HEK293 (cell line): ENCODE data around the gene ETFBKMT.
A peak's percentile ranks its signal among the peaks of the same experiment; 100 is the strongest.
"Not testable (repeated sequence)": the region's sequence is repeated elsewhere in the genome, so short reads cannot be mapped to it uniquely, and the experiment has no call there.

ENCODE experiments used
- CTCF ChIA-PET: fragments of 350-600 bp; formaldehyde crosslinking; extraction: SDS; loops from one replicate; lab custom pipeline; 2021; ENCODE audit warnings: antibody characterized with exemption; lab: Yijun Ruan, JAX
- POLR2A ChIA-PET: fragments of 300-600 bp; formaldehyde crosslinking; extraction: SDS; loops from one replicate; lab custom pipeline; 2020; ENCODE audit warnings: antibody characterized with exemption, inconsistent platforms; lab: Yijun Ruan, JAX
- H3K27ac ChIP-seq: fragments of 200-500 bp; sonication (Bioruptor generic); 2 replicates; pipeline ENCODE4 v1.5.1; 2014; ENCODE audit warnings: low read depth, low read length, control low read depth, inconsistent platforms; ENCODE audit errors: extremely low read depth
- H3K36me3 ChIP-seq, 2 experiments: fragments of 200-500 bp in 1 of 2; sonication (Bioruptor generic) in 1 of 2; 1 replicate in 1 of 2; 2 replicates in 1 of 2; pipeline ENCODE4 v1.5.1; 2014 to 2017; ENCODE audit warnings: inconsistent platforms in 2 of 2, low read length in 2 of 2; ENCODE audit not compliant: control insufficient read depth in 2 of 2, insufficient read depth in 1 of 2
- H3K4me1 ChIP-seq: fragments of 200-500 bp; sonication (Bioruptor generic); 2 replicates; pipeline ENCODE4 v1.5.1; 2014; ENCODE audit warnings: mild to moderate bottlenecking, low read length, inconsistent platforms; ENCODE audit not compliant: control insufficient read depth, insufficient read depth
- H3K4me3 ChIP-seq: 2 replicates; pipeline ENCODE4 v1.5.1; 2011; ENCODE audit warnings: low read depth, mild to moderate bottlenecking, control low read depth, low read length, moderate library complexity
- H3K9me3 ChIP-seq: fragments of 200-500 bp; sonication (Bioruptor generic); 2 replicates; pipeline ENCODE4 v1.5.1; 2014; ENCODE audit warnings: low read depth, low read length, inconsistent platforms; ENCODE audit not compliant: control insufficient read depth, insufficient read depth
- KLF8 ChIP-seq: fragments of 450-650 bp; formaldehyde crosslinking; IDR thresholded peaks from 2 replicates; pipeline ENCODE4 v1.5.1; 2016; ENCODE audit warnings: missing biosample characterization, missing genetic modification characterization
- SALL2 ChIP-seq: fragments of 450-650 bp; formaldehyde crosslinking; IDR thresholded peaks from 2 replicates; pipeline ENCODE4 v1.5.0; 2017; ENCODE audit warnings: missing biosample characterization, mild to moderate bottlenecking, missing genetic modification characterization, borderline replicate concordance
- SCRT2 ChIP-seq: fragments of 450-650 bp; formaldehyde crosslinking; IDR thresholded peaks from 2 replicates; pipeline ENCODE4 v1.5.1; 2016; ENCODE audit warnings: missing biosample characterization, missing genetic modification characterization
- SETDB1 ChIP-seq: IDR thresholded peaks from one replicate; pipeline ENCODE4 v1.6.1; 2017; ENCODE audit warnings: mild to moderate bottlenecking, low read length, moderate library complexity, mixed read lengths; ENCODE audit not compliant: insufficient read length
- SP2 ChIP-seq: fragments of 450-650 bp; formaldehyde crosslinking; IDR thresholded peaks from 2 replicates; pipeline ENCODE4 v1.5.1; 2016; ENCODE audit warnings: missing biosample characterization, missing genetic modification characterization
- WT1 ChIP-seq: fragments of 450-650 bp; formaldehyde crosslinking; IDR thresholded peaks from 2 replicates; pipeline ENCODE4 v1.5.1; 2016; ENCODE audit warnings: missing biosample characterization, missing genetic modification characterization
- ZBTB8A ChIP-seq: fragments of 450-650 bp; formaldehyde crosslinking; IDR thresholded peaks from 2 replicates; pipeline ENCODE4 v1.5.1; 2016; ENCODE audit warnings: missing biosample characterization, missing genetic modification characterization
- ZEB2 ChIP-seq: fragments of 450-650 bp; formaldehyde crosslinking; IDR thresholded peaks from 2 replicates; pipeline ENCODE4 v1.5.1; 2016; ENCODE audit warnings: missing biosample characterization, missing genetic modification characterization
- ZFP69B ChIP-seq: fragments of 450-650 bp; formaldehyde crosslinking; IDR thresholded peaks from 2 replicates; pipeline ENCODE4 v1.5.1; 2016; ENCODE audit warnings: missing biosample characterization, missing genetic modification characterization
- ZNF302 ChIP-seq: fragments of 450-650 bp; formaldehyde crosslinking; IDR thresholded peaks from 2 replicates; pipeline ENCODE4 v1.5.1; 2016; ENCODE audit warnings: missing biosample characterization, missing genetic modification characterization, low read depth
- ZNF426 ChIP-seq: fragments of 450-650 bp; formaldehyde crosslinking; IDR thresholded peaks from 2 replicates; pipeline ENCODE4 v1.5.1; 2017; ENCODE audit warnings: missing biosample characterization, missing genetic modification characterization, mild to moderate bottlenecking, inconsistent platforms, moderate library complexity
- ZNF473 ChIP-seq: fragments of 450-650 bp; formaldehyde crosslinking; IDR thresholded peaks from 2 replicates; pipeline ENCODE4 v1.5.1; 2017; ENCODE audit warnings: missing biosample characterization, missing genetic modification characterization
- ZNF521 ChIP-seq: fragments of 450-650 bp; formaldehyde crosslinking; IDR thresholded peaks from 2 replicates; pipeline ENCODE4 v1.5.1; 2017; ENCODE audit warnings: missing biosample characterization, mild to moderate bottlenecking, missing genetic modification characterization
- ZNF561 ChIP-seq: fragments of 450-650 bp; IDR thresholded peaks from 2 replicates; pipeline ENCODE4 v1.5.1; 2018; ENCODE audit warnings: missing biosample characterization, missing genetic modification characterization, borderline replicate concordance
- ZNF610 ChIP-seq: fragments of 450-650 bp; formaldehyde crosslinking; IDR thresholded peaks from 2 replicates; pipeline ENCODE4 v1.5.1; 2016; ENCODE audit warnings: missing biosample characterization, missing genetic modification characterization, borderline replicate concordance
- ZNF621 ChIP-seq: fragments of 450-650 bp; formaldehyde crosslinking; IDR thresholded peaks from 2 replicates; pipeline ENCODE4 v1.5.1; 2017; ENCODE audit warnings: missing biosample characterization, missing genetic modification characterization
- ZNF664 ChIP-seq: fragments of 450-650 bp; formaldehyde crosslinking; IDR thresholded peaks from 2 replicates; pipeline ENCODE4 v1.5.1; 2016; ENCODE audit warnings: missing biosample characterization, missing genetic modification characterization
- ZNF76 ChIP-seq: fragments of 450-650 bp; formaldehyde crosslinking; IDR thresholded peaks from 2 replicates; pipeline ENCODE4; 2016; ENCODE audit warnings: low read depth, missing biosample characterization, missing genetic modification characterization, borderline replicate concordance
- TF ChIP-seq, protein P1 (sequence below): fragments of 450-650 bp; formaldehyde crosslinking; IDR thresholded peaks from 2 replicates; pipeline ENCODE4 v1.5.1; 2016; ENCODE audit warnings: missing biosample characterization, missing genetic modification characterization, borderline replicate concordance
- TF ChIP-seq, protein P2 (sequence below): fragments of 450-650 bp; formaldehyde crosslinking; IDR thresholded peaks from 2 replicates; pipeline ENCODE4 v1.5.1; 2016; ENCODE audit warnings: missing biosample characterization, missing genetic modification characterization
- TF ChIP-seq, protein P3 (sequence below): fragments of 450-650 bp; formaldehyde crosslinking; IDR thresholded peaks from 2 replicates; pipeline ENCODE4 v1.5.1; 2016; ENCODE audit warnings: missing biosample characterization, missing genetic modification characterization

Gene ETFBKMT

DNA sequence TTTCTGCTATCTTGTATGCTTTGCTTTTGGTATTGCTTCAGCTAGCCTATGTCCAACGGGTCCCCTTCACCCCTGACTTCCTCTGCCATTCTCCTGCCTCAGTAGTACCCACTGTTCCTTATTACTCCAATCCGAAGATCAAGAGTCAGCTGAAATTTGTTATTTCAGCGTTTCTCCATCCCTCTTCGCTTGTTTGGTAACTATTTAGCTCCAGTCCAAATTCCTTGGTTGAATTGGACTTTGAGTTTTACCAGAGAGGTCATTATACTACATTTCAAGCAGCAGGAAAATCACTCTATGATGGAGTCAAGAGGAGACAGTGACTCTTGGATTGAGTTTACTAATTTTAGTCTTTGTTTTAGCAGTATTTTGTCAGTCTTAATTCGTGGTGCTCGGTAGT, 4.5 kb downstream of the ETFBKMT start:
- Histone ChIP-seq H3K27ac (no peak overlapping the region), H3K4me3 (no peak overlapping the region), H3K4me1 (no peaks in the 10 kb centered on the region), H3K36me3 (no peaks in the 10 kb centered on the region), H3K9me3 (no peaks in the 10 kb centered on the region)
- ChIA-PET POLR2A (no interaction called here), CTCF (no interaction called here)
- no peak for TF ChIP-seq ZBTB8A (tag by site-specific recombination)
- TF ChIP-seq ZNF426 (tag by site-specific recombination): no peak
- no peak for TF ChIP-seq KLF8 (tag by site-specific recombination)
- no peak for TF ChIP-seq ZNF610 (tag by site-specific recombination)
- TF ChIP-seq ZFP69B: no peak

DNA sequence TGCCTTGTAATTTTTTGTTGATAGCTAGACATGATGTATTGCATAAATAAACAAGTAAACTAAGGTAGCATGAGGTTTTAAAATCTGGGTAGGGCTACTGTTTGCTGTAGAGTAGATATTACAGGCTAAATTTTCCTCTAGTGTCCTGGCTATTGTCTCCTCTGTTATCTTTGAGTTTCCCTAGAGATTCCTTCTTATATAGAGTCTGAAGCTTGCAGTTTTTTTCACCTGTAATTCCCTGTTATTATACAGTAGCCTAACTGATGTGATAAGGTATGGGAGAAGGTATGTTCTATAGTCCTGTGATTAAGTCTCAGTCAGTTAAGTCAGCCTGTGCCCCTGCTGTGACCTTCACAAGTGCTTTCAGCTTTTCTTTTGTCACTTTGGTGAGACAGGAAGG, 9.5 kb downstream of the ETFBKMT start:
- no peaks in the 10 kb centered on the region for H3K4me1 ChIP-seq
- no peak overlapping the region for H3K4me3 ChIP-seq
- ChIA-PET POLR2A (no interaction called here), CTCF (interaction anchor here (0.6 to 1.7 kb wide), 5 partner anchors 9 to 416 kb away, joined by 3 to 6 read pairs (median 4); no protein-coding TSS in a partner anchor)
- TF ChIP-seq SALL2 (tag by site-specific recombination) (no peak), ZNF521 (tag by site-specific recombination) (no peak), SETDB1 (peak; percentile 79)
- H3K27ac ChIP-seq: no peak overlapping the region
- H3K9me3 ChIP-seq: no peaks in the 10 kb centered on the region
- H3K36me3 ChIP-seq: no peaks in the 10 kb centered on the region

DNA sequence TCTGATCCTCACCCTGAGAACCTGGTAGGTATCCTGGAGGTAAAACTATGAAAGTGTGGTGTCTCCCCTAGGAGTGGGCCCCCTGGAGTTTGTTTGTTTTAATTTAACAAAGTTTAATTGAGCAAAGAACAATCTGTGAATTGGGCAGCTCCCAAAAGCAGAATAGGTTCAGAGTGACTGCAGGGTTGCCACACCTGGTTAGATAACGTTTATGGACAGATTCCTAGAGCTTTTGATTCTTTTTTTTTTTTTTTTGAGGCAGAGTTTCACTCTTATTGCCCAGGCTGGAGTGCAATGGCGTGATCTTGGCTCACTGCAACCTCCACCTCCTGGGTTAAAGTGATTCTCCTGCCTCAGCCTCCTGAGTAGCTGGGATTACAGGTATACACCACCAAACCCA, 10.1 kb downstream of the ETFBKMT start:
- POLR2A ChIA-PET, H3K27ac ChIP-seq, H3K9me3 ChIP-seq, H3K4me3 ChIP-seq, H3K36me3 ChIP-seq, H3K4me1 ChIP-seq: not testable (repeated sequence)
- CTCF ChIA-PET: interaction anchor here (1.2 to 1.7 kb wide), 4 partner anchors 12 to 416 kb away, joined by 3 to 6 read pairs (median 4); no protein-coding TSS in a partner anchor

DNA sequence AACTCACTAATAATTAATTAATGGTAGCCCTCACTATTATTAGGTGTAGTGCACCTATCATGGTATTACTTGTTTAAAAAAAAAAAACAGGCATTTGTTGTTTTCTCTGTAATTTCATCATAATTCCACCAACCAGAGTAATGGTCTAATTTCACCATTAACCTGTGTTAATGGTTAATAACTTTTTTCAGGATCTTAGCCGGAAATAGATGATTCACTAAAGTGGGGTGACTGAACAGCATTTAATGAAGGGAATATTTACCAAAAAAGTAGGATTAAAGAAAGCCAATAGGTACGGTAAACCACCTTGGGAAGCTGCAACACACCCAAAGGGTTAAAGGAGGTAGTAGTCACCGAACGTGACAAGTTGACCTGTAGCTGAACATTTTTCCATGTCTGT, 13.0 kb downstream of the ETFBKMT start:
- Histone ChIP-seq H3K27ac (no peak overlapping the region), H3K36me3 (no peaks in the 10 kb centered on the region; a peak in 1 of 3 replicates), H3K4me3 (no peak overlapping the region), H3K4me1 (no peaks in the 10 kb centered on the region), H3K9me3 (no peaks in the 10 kb centered on the region)
- ChIA-PET POLR2A (no interaction called here), CTCF (no interaction called here)
- no peak for TF ChIP-seq SP2 (tag by site-specific recombination)
- no peak for TF ChIP-seq ZNF664 (tag by site-specific recombination)
- no peak for TF ChIP-seq ZNF302
- TF ChIP-seq, protein P1, sequence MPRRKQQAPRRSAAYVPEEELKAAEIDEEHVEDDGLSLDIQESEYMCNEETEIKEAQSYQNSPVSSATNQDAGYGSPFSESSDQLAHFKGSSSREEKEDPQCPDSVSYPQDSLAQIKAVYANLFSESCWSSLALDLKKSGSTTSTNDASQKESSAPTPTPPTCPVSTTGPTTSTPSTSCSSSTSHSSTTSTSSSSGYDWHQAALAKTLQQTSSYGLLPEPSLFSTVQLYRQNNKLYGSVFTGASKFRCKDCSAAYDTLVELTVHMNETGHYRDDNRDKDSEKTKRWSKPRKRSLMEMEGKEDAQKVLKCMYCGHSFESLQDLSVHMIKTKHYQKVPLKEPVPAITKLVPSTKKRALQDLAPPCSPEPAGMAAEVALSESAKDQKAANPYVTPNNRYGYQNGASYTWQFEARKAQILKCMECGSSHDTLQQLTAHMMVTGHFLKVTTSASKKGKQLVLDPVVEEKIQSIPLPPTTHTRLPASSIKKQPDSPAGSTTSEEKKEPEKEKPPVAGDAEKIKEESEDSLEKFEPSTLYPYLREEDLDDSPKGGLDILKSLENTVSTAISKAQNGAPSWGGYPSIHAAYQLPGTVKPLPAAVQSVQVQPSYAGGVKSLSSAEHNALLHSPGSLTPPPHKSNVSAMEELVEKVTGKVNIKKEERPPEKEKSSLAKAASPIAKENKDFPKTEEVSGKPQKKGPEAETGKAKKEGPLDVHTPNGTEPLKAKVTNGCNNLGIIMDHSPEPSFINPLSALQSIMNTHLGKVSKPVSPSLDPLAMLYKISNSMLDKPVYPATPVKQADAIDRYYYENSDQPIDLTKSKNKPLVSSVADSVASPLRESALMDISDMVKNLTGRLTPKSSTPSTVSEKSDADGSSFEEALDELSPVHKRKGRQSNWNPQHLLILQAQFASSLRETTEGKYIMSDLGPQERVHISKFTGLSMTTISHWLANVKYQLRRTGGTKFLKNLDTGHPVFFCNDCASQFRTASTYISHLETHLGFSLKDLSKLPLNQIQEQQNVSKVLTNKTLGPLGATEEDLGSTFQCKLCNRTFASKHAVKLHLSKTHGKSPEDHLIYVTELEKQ (tag by site-specific recombination): no peak
- no peak for TF ChIP-seq ZNF621
- TF ChIP-seq, protein P2, sequence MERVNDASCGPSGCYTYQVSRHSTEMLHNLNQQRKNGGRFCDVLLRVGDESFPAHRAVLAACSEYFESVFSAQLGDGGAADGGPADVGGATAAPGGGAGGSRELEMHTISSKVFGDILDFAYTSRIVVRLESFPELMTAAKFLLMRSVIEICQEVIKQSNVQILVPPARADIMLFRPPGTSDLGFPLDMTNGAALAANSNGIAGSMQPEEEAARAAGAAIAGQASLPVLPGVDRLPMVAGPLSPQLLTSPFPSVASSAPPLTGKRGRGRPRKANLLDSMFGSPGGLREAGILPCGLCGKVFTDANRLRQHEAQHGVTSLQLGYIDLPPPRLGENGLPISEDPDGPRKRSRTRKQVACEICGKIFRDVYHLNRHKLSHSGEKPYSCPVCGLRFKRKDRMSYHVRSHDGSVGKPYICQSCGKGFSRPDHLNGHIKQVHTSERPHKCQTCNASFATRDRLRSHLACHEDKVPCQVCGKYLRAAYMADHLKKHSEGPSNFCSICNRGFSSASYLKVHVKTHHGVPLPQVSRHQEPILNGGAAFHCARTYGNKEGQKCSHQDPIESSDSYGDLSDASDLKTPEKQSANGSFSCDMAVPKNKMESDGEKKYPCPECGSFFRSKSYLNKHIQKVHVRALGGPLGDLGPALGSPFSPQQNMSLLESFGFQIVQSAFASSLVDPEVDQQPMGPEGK (tag by site-specific recombination): no peak
- TF ChIP-seq ZNF76: no peak
- TF ChIP-seq WT1 (tag by site-specific recombination): no peak
- TF ChIP-seq SCRT2: no peak
- no peak for TF ChIP-seq ZNF473 (tag by site-specific recombination)
- TF ChIP-seq, protein P3, sequence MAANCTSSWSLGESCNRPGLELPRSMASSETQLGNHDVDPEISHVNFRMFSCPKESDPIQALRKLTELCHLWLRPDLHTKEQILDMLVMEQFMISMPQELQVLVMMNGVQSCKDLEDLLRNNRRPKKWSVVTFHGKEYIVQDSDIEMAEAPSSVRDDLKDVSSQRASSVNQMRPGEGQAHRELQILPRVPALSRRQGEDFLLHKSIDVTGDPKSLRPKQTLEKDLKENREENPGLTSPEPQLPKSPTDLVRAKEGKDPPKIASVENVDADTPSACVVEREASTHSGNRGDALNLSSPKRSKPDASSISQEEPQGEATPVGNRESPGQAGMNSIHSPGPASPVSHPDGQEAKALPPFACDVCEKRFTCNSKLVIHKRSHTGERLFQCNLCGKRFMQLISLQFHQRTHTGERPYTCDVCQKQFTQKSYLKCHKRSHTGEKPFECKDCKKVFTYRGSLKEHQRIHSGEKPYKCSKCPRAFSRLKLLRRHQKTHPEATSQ (tag by site-specific recombination): no peak
- TF ChIP-seq ZEB2 (tag by site-specific recombination): no peak
- no peak for TF ChIP-seq ZNF561 (tag by site-specific recombination)
